CD4-positive, alpha-beta T cell treated with Interleukin-12 subunit alpha and Interleukin-12 subunit beta, for 1 hour (primary cell): Measurements from ENCODE around the gene FHIT.
A peak's percentile ranks its signal among the peaks of the same experiment; 100 is the strongest.
"Not testable (repeated sequence)": the region's sequence is repeated elsewhere in the genome, so short reads cannot be mapped to it uniquely, and the experiment has no call there.

Experiments used
- DNase-seq: peaks from one replicate; pipeline ENCODE4 v3.0.0-alpha.2; 2020

The FHIT gene

DNA sequence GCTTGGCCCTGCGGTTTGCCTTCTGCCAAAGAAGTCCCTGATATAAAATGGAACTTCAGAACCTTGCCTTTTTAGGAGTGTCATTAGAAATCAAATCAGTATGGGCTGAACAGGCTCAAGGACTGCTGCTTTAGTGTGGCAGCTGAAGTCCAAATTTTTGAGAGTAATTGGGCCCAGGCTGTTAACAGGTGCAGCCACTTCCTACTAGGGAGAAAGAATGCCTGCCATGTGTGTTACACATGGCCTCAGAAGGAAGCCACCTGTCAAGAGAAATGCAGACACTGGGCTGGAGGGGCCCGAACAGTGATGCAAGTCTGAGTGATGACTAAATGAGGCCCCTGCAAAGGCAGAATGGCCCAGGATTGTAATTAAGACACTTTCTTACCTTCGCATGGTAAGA lies 1414.7 kb downstream of the FHIT start:
- no peak for DNase-seq

DNA sequence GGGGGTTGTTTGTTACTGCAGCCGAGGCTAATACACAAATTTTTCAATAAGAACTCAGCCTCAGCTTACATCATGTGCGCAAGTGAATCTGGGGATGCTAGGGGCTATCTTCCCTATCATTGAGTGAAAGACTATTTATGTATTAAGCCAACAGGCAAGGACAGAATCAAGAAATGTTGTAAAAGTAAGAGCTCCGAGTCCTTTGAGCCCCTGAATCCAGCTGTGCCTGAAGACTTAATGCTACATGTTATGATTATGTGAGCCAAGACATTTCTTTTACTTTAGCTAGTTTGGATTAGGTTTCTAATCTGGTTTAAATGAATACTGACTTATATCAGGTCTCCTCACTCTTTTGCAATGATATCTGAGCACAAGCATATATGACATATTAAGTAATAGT lies 1418.5 kb downstream of the FHIT start:
- DNase-seq, result no peak

DNA sequence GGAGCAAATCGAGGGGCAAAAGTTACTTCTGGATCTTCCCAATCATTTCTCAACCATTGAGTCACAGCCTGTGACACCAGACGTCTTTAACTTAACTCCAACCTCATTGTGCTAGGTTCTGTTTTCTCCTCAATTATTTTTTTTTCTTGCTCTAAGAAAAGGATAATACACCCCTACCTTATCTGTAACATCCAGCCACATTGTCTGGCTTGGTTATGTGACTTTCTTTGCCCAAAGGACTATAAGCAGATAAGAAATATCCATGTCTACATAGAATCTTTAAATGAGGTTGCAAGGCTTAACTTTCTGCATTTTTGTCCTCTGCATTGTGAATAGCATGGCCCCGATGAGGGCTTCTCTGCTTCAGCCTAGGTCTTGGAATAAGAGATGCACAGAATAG lies 1419.0 kb downstream of the FHIT start:
- DNase-seq, result no peak

DNA sequence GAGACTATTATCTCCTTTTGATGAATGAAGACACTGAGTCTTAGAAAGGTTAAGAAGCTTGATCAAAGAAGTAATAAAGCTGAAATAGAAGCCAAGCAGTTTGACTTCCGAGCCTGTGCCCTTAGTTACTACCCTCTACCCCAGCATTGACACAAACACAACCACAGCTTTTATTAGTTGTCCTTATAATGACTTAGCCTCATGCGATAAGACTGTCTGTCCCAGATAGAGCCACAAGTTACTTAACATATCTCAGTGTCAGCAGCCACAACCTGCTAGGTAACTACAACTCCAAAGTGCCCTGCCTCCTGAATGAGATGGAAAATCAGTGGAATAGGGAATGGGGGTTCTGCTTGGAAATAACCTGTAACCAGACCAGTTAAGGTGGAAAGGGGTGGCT lies 1419.9 kb downstream of the FHIT start:
- DNase-seq, result no peak

DNA sequence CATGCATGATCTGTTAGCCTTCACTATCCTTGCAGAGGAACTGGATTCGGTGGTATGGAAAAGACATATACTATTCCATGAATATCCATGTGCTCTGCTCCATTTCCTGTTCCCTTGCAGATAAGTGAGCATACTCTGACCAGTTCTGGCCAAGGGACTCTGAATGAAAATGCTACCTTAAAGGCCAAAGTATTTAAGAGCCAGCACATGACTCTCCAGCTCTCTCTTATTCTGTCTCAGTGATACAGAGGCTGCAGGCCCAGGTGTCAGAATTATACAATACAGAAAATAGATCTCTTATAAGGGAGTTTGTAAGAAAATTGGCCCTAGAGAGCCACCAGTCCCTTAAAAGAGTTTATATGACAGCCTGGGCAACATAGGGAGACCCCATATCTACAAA lies 1421.7 kb downstream of the FHIT start:
- DNase-seq, result no peak

DNA sequence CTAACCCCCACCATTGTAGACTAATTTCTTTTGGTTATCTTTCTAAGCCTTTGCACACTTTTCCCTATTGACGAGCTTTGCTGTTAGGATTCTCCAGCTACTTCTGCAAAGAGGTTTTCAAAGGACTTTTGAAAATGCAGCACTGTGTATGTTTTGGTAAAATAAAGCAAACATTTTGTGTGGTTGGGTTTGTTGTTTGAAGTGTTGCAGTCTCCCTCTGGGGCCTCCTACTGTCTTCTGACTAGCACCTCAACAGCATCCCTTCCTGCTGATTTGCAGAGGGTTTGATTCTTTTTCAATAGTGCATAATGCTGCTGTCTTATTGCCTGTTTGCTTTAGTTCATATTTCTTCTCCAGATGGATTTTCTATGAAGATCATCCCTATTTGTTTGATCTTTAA lies 1426.4 kb downstream of the FHIT start:
- no peak for DNase-seq

DNA sequence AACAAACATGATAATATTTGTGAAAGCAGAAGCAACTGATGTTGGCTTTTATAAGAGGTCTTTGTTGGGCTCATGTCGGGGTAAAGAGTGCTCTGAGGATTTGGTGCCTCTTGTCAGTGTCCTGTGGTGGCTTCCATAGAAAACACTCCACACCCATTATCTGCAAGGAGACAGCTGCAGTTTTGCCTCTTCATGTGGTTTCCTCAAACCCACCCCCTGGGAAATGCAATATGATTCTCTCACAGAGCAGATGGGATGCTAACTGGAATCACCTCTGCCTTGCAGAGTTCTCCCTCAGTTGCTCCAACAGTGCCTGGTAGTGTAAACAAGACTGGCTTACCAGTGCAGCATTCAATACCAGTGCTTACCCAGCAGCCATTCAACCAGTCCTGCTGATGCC lies 1430.0 kb downstream of the FHIT start:
- DNase-seq, result no peak

DNA sequence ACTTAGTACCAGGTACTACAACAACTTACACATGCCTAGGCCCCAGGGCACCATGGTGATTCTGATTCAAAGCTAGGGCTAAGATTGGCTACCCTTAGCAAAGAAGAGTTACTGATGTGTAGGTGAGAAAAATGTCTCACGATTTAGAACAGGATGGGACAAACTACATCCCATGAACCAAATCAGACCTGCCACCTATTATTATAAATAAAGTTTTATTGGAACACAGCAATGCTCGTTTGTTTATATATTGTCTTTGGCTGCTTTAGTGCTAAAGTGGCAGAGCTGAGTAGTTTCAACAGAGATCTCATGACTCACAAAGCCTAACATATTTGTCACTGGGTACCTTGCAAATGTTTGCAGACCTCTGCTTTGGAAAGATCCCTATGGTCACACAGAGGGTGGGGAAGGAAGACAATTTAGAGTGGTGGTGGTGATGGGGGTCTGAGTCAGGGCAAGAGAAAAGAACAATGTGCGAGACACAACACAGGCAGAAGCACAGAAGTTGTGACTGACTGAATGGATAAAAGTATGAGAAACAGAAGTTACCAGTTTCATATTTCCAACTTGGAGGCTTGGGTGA lies 1430.8 kb downstream of the FHIT start:
- DNase-seq, result no peak

DNA sequence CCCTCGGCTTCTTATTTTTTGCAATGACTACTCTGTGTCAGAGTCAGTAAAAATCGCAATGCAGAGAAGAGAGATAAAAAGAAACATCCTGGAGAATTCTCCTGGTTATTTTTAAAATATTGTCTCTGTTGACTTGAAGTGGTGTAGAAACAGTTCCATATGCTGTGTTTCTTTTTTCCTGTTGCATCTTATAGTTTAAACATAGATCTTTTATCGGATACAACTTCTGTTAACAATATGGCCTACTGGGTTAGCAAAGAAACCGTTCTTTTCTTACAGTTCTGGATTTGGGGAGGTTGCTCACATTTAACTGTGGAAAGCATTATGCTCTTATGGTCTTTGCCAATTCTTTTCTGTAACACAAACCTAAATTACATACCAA lies 1432.3 kb downstream of the FHIT start:
- no peak for DNase-seq

DNA sequence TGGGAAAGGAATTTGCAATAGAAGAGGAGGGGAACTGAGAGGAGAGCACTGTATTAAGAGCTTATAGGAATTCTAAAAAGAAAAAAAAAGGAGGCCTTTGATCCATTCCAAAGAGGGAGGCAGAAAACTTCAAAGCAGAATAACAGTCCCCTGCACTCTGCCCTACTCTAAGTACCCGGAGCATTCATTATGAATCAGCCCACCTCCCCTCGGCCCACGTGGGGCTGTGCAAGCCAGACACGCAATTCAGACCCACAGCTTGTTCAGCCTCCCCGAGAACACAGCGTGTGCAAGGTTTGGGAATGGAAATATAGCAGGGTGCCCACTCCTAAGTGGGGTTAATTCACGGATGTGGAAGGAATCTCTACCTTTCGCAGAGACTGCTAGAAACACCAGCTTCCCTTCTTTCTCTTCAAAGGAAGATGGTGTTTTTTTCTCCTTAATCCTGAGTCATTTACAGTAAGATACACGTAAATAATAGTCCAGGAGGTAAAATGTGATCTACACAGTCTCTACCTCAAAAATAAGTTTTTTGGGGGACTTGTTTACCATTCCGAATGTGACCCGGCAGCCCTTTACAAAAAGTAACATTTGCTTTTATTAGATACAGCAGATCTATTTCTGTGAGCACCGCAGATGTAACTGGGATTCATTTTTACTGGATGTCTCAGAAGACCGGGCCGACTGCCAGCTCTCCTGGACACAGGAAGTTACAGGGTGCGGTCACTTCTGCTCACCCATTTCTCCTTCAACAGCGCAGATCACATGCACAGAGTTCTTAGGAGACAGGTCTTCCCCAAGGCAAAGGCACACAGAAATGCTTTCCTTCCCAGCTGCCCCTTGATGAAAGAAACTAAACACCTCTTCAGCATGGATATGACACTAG lies 1433.0 kb downstream of the FHIT start:
- DNase-seq, result no peak

DNA sequence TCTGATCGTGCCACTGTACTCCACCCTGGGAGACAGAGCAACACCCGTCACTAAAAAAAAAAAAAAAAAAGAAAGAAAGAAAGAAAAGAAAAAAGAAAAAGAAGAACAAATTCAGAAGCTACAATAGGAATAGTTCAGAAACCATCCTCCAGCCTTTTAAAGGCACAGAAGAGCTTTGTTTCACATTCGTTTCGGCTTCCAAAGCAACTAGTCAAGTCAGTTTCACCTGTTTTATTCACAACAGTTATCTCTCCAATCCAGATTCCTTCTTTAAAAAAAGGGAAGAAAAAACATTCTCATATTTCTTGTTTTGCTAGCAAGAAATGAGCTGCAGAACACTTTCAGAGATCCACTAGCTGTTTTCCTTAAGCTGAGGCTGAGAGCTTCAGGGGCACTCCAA lies 1433.7 kb downstream of the FHIT start:
- DNase-seq, result no peak

DNA sequence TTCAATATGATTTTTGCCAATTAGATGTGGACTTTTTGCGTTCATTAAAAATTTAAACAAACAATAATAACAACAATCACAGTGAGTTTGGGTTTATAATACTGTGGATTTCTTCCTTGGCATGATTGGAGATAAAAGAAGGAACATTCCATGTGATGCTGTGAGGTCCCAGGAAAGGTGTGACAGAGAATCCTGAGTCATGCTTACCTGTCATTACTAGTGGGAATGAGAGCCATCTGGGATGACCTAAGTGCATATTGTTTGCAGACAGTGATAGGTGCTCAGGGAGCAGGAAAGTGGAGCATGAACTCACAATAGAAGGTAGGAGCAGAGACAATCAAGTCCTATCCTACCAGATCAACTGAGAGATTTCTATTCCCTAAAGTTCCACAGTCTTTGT lies 1434.9 kb downstream of the FHIT start:
- no peak for DNase-seq

DNA sequence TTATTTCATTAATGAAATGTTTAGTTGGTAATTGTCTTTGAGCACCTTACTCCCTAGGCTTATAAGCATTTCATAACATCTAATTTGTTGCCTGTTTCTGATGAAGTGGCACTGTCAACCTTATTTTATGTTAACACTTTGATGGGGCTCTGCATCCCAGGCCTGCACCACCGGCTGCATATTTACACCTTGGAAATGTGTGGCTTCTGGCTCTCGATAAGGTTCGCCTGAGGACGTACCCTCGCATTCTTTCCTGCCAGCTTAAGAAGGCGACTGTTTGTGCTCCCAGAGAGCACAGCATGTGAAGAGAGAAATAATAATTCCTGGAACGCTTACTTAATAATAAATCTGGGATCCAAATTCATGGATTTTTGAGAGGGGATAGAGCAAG lies 1438.1 kb downstream of the FHIT start:
- no peak for DNase-seq

DNA sequence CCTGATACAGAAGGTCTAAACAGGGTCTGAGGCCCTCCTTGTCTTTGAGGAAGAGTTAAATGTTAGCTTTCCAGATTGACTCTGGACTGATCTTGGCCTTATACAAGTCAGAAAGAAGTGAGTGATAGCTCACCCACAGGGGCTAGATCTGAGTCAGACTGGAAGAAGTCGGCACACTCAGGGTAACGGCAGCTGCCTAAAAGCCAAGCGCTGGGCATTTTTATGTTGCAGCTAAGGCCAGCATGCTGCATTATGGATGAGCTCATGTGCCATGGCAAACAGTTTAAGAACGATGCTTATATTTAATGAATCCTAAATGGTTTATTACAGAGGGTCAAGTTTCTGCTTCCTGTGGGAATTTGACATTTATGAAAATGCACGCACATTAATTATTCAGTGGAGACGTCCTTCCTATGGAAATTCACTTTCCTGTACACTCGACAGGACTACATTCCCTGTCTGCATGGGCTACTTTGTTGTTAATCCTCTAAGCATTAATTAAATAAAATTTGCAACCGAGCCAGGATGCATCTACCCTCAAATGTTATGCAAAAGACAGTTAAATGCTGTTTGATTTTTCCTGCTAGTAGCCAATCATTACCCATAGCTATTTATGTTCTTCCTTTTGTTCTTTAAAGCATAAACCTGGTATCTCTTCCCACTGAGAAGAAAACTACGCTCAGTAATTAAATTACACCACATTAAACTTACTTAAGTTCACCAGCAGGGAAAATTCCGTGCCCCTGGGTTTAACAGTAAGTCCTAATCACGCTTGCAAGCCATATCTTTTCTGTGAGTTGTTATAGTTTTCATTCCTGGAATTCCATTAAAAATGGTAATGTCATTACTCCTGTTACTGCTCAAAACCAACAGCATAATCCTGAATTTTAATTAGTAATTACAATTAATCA lies 1438.8 kb downstream of the FHIT start:
- DNase-seq, result no peak

DNA sequence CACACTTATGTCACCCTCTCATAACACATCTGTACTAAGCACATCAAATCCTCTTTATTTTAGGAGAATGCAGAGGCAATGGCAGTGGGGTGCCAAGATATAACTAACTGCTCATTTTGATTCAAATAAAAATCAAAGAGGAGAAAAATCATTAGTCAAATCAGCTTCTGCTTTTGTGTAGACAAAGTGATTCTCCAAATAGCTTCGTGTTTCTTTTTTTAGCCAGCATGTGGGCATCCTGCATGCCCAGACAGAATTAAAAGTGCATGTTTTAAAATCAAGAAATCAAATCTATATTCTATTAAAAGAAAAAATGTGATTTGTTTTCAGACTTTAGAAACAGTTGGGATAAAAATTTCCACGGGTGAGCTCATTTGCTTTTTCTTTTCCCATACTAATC lies 1440.1 kb downstream of the FHIT start:
- DNase-seq, result no peak

DNA sequence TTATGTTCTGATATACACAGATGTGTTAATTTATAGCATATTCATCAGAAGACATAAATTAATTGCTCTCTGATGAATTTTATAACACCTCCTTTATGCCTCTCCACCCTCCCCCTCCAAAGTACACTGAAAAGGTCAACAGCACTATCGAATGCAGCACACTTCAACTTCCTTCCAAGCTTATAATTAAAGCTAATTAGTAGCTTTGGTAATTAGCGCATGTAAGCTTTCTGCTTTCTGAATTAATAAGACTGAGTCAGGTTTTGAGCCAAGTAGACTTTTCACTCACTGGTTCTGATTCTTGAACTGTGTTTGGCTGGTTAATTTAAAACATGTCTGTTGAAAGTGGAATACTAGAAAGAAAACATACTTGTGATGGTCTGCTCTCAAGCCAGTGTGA lies 1440.6 kb downstream of the FHIT start:
- DNase-seq, result no peak

DNA sequence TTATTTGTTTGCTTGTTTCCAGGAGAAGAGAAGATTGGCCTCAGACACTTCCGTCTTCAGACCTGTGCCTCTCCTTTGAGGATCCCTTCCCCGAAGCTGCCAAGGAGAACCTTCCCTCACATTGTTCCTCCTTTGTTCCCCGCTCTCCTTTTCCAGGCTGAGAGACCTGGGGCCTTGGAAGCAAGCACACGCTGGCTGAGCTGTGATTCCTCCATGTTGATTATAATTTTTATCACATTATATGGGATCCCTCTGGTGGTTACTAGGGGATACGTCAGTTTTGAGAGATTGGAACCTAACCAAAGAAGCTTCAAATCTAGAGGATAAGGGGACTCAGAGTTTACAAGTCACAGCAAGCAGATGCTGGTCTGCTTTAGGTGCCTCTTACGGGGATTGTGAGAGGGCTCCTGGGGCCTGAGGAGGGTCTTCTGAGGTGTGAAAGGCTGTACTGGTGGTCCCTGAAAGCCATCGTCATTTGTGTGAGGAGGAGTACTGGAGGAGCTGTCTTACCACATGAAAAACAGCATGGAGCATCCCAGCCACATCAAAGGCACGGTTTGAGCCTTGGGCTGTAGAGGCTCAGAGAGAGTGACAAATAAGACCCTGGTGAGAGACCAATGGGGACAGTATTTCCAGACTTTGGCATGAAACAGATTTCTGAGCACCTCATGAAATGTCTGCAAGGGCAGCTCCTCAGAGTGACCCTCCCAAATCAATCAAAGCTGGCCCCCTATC lies 1441.4 kb downstream of the FHIT start:
- peak; percentile 1 for DNase-seq

DNA sequence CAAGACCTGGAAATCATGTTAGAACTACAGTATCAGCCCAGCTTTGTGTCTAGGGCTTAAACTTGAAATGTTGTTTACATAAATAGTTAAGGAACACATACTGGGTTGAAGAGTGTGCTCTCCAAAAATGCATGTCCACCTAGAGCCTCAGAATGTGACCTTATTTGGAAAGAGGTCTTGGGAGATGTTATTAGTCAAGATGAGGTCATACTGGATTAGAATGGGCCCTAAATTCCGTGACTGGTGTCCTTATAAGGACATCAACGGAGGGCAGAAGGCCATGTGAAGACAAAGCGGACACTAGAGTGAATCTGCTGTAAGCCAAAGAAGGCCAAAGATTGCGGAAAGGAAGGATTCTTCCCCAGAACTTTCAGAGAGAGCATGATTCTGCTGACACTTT lies 1442.2 kb downstream of the FHIT start:
- no peak for DNase-seq

DNA sequence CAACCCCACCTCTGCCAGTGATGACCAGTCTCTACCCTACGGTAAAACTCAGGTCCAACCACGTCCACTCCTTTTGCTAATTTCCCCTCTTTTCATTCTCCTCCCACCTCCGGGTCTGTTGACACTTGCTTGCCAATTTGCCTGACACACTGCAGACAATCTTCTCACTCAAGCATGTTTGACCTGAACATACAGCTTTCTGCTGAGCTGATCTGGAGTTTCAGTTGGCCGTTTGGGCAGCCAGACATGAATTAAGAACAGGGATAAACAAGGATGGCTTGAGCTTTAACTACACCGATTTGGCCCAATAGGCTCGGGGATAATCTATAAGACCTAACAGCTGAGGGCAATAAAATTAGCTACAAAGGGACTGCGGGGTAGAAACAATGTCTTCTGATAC lies 1442.8 kb downstream of the FHIT start:
- DNase-seq, result no peak

DNA sequence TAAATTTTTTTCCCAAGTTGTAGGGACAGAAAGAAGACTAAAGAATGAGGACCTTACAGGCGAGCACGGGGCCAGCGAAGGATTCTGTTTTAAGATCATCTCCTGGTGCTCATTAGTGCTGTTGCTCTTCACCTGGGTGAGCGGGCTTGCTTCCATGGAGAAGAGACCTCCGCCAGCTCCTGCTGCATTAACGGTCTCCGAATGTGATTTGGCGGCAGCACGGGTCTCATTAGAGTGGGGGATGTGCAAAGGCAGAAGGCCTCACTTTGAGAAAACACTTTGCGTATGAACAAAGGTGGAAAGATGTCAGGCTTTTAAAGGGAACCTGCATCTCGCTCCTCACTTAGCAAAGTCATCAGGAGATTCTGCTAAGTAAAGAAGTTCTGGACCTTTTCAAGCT lies 1448.0 kb downstream of the FHIT start:
- DNase-seq, result no peak

DNA sequence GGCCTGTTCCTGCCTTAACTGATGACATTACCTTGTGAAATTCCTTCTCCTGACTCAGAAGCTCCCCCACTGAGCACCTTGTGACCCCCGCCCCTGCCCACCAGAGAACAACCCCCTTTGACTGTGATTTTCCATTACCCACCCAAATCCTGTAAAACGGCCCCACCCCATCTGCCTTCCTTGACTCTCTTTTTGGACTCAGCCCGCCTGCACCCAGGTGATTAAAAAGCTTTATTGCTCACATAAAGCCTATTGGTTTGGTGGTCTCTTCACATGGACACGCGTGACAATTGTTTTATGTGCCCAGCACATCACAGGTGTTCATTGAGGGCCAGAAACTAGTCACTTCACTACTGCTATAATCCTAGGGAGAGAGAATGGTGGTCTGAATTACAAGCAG lies 1448.8 kb downstream of the FHIT start:
- not testable (repeated sequence) for DNase-seq

DNA sequence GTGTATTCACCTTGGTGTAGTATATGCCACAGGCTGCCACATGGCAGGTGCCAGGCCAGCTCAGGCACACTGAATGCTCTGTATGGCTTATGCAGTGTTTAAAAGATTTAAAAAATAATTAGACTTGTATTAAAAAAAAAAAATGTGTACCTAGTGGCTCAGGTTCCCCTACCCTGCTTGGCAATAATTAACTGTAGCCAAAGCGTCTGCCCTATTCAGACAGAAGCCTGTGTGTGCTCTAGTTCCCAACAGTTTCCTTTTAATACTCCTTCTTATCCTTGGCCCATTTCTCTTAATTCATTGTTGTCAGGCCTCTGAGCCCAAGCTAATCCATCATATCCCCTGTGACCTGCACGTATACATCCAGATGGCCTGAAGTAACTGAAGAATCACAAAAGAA lies 1449.2 kb downstream of the FHIT start:
- DNase-seq, result no peak

DNA sequence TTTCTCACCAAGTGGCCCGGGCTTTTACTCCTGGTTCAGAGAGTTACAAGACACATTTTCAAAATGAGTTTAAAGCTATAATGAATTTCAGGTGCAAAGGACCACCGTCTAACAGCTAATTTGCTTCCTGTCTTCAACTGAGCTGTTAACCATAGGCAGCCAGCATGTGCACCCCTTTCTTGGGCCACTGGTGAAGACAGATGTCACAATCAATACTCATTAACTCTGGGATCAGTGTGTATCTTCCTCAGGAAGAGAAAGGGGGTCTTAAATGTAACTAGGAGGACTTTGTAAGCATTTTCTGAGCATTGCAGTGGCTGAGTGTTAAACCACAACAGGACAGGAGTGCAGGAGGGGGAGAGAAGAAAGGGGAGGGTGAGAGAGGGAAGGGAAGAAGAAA lies 1450.8 kb downstream of the FHIT start:
- DNase-seq, result no peak
